ENCODE results near the gene RAD54L. TPM values are rescaled to one million over a fixed set of nuclear protein-coding genes. Genes with fewer than 3 reads are reported as not detected.
A peak's percentile ranks its signal among the peaks of the same experiment; 100 is the strongest.

Gene RAD54L
- total RNA-seq, 1 experiment from 2014 or later: 28.9 TPM

DNA sequence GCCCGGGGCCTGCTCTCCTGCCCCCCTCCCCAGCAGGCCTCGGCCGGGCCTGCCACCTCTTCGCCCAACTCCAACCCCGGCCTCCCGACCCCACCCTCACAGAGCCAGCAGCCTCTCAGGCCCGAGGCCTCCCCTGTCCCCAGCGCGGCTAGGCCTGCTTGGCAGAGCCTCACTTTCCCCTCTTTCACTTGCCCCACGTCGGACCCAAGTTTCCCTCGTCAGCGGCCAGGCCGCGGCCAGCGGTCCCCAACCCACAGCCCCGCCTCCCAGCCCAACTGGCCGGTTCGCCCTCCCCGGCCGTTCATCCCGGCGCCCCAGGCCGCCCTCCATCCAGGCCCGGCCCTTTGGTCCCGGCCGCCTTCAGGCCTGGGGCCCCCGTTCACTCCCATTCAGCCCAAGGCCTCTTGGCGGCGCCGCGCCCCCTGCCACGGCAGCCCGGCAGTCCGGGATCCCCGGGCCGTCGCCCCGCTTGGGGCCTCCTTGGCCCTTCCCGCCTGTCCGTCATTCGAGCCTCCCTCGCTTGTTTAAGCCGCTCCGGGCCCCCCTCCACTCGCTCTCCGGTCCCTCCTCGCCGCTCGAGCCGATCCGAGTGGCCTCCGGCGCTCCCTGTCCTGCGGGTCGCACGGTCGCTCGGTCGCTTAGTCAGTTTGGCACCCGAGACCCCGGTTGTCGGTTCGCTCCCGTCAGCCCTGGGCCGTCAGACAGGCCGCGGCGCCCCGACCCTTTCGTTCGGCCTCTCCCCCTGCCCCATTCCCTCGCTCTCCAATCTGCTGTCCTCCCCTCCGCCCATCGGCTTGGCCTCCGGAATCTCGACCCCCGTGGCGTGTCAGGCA is 54.5 kb downstream of the RAD54L start (continued):
- TF ChIP-seq FOSL1 (IDR thresholded peaks at IDR 0.05; ENCODE audit: low read depth) (no peak), YY1 (IDR thresholded peaks at IDR 0.05; ENCODE audit: extremely low read depth, insufficient replicate concordance, low read depth, low read length) (no peak), CBX3 (IDR thresholded peaks at IDR 0.05; ENCODE audit: low read depth) (no peak), SP1 (IDR thresholded peaks at IDR 0.05; ENCODE audit: low read depth) (no peak)

DNA sequence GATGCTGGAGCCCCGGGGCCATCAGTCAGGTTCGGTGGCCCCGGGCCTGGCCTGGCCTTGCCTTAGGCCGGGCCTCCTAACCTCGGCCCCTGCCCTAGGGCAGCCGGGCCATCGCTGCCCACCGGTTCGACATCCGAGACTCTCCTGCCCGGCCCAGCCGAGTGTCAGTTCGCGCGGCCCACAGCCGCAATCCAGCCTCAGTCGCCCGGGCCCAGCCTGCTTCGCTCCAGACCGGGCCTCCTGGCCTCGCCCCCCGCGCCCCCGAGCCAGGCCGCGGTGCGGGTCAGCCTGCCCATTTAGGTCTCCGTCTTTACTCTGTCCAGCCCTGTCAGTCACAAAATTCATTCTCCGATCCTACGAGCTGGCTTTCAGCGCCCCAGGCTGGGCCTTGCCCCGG is 55.1 kb downstream of the RAD54L start:
- no peaks in the 10 kb centered on the region for H3K9me2 ChIP-seq (ENCODE audit: insufficient read depth)
- H2AFZ ChIP-seq (ENCODE audit: low read depth, low read length, poor library complexity, severe bottlenecking): no peak overlapping the region
- peak overlapping the region; percentile 94 for H3K27ac ChIP-seq (ENCODE audit: low read depth, low read length)
- intact Hi-C loops (cut with micrococcal nuclease): loop anchor here (2.0 kb wide), 1 partner anchor 38 kb away; the partner anchor contains the start of gene NSUN4
- TF ChIP-seq, protein P1, sequence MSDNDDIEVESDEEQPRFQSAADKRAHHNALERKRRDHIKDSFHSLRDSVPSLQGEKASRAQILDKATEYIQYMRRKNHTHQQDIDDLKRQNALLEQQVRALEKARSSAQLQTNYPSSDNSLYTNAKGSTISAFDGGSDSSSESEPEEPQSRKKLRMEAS (IDR thresholded peaks at IDR 0.05): no peak
- TF ChIP-seq ZFX (IDR thresholded peaks at IDR 0.05): peak; percentile 98
- no peak for TF ChIP-seq POLR2A (IDR thresholded peaks at IDR 0.05; ENCODE audit: borderline replicate concordance, extremely low read depth, insufficient read depth, insufficient read length)
- TF ChIP-seq ELF1 (IDR thresholded peaks at IDR 0.05; ENCODE audit: borderline replicate concordance, low read depth): no peak
- H4K20me1 ChIP-seq (ENCODE audit: insufficient read depth): peaks cover 3% of the 10 kb centered on the region; the same call in 1 of the 2 replicates
- no peaks in the 10 kb centered on the region for H3K27me3 ChIP-seq (ENCODE audit: insufficient read depth, low read length)
- DNase-seq (ENCODE audit: low read depth, low spot score) (no peak), ATAC-seq (peak; percentile 11)
- ChIA-PET RAD21 (ENCODE audit: low non-redundant PET in 1 of 2, low total read pairs in 2 of 2, uncharacterized antibody in 2 of 2, unreplicated experiment in 2 of 2) (interaction anchor here (0.6 kb wide), 2 partner anchors 37 to 100 kb away, joined by 3 to 8 read pairs; no protein-coding TSS in a partner anchor), CTCF (no interaction called here), POLR2A (interaction anchor here (0.7 to 0.9 kb wide), 2 partner anchors 12 to 37 kb away, joined by 3 read pairs; partner anchors contain the start of gene NSUN4)
- peaks cover 7 to 19% of the 10 kb centered on the region in 2 experiments; a peak in 3 of 4 replicates for H3K4me1 ChIP-seq (ENCODE audit: control insufficient read depth in 1 of 2, insufficient read depth in 2 of 2, low read length in 2 of 2)
- H3K4me2 ChIP-seq (ENCODE audit: low read length): peak overlapping the region; percentile 87
- no peaks in the 10 kb centered on the region for H3K9me3 ChIP-seq (ENCODE audit: control insufficient read depth in 1 of 2, insufficient read depth in 1 of 2, low read depth in 1 of 2, low read length in 2 of 2)
- no TSS peak for BruUV-seq (replicated peaks)
- peak overlapping the region; percentile 87 for H3K9ac ChIP-seq (ENCODE audit: low read length)
- peaks cover 93% of the 10 kb centered on the region for H3K79me2 ChIP-seq (ENCODE audit: insufficient read depth, low read length)
- peaks cover 6 to 14% of the 10 kb centered on the region in 2 experiments; a peak in 3 of 4 replicates for H3K36me3 ChIP-seq (ENCODE audit: control insufficient read depth in 1 of 2, insufficient read depth in 2 of 2, low read length in 2 of 2)
- peak overlapping the region; percentile 81 to 92 for H3K4me3 ChIP-seq (replicated peaks in 1 of 2; ENCODE audit: low read depth in 1 of 2, low read length in 2 of 2)

Measured in HCT116 (cell line).